Activated gamma-delta T cell treated with anti-CD3 and anti-CD28 coated beads, Interleukin-2, amount 50 U/mL, for 16 hours (primary cell): Measurements from ENCODE around the gene ZBTB24.
"Not testable (repeated sequence)": the region's sequence is repeated elsewhere in the genome, so short reads cannot be mapped to it uniquely, and the experiment has no call there.

Experiments used
- DNase-seq: peaks from one replicate; pipeline ENCODE4 v3.0.0-alpha.2; 2020; ENCODE audit warnings: low read depth

ZBTB24 gene

GRCh38 chr6:109482905-109483734, at the start of gene ZBTB24:
Gene ZBTB24 (minus strand): TSS chr6:109483219. CDS start chr6:109482026, 1,193 bp downstream.
- DNase-seq, result peak; percentile 80

GRCh38 chr6:109531446-109531845, 48.4 kb upstream of the ZBTB24 start:
- no peak for DNase-seq

- DNase-seq, result no peak
Observed at GRCh38 chr6:109527989-109528388, 45.0 kb upstream of the ZBTB24 start.

- DNase-seq, result peak; percentile 17
Observed at GRCh38 chr6:109526905-109527628, 44.0 kb upstream of the ZBTB24 start.

- no peak for DNase-seq
Observed at GRCh38 chr6:109524129-109524528, 41.1 kb upstream of the ZBTB24 start.

- DNase-seq, result no peak
Observed at GRCh38 chr6:109523478-109523877, 40.5 kb upstream of the ZBTB24 start.

GRCh38 chr6:109521080-109521479, 38.1 kb upstream of the ZBTB24 start:
- DNase-seq, result no peak

GRCh38 chr6:109519647-109520046, 36.6 kb upstream of the ZBTB24 start:
- DNase-seq, result not testable (repeated sequence)

GRCh38 chr6:109516929-109517328, 33.9 kb upstream of the ZBTB24 start:
- no peak for DNase-seq

- no peak for DNase-seq
Observed at GRCh38 chr6:109515781-109516409, 32.9 kb upstream of the ZBTB24 start.

- DNase-seq, result no peak
Observed at GRCh38 chr6:109514946-109515345, 31.9 kb upstream of the ZBTB24 start.

GRCh38 chr6:109513571-109514071, 30.6 kb upstream of the ZBTB24 start:
- no peak for DNase-seq

GRCh38 chr6:109512271-109512817, 29.3 kb upstream of the ZBTB24 start:
- DNase-seq, result no peak

GRCh38 chr6:109511832-109512231, 28.8 kb upstream of the ZBTB24 start:
- no peak for DNase-seq

GRCh38 chr6:109510358-109510757, 27.3 kb upstream of the ZBTB24 start:
- DNase-seq, result no peak

- DNase-seq, result no peak
Observed at GRCh38 chr6:109508166-109508860, 25.3 kb upstream of the ZBTB24 start.

GRCh38 chr6:109507490-109508072, 24.6 kb upstream of the ZBTB24 start:
- no peak for DNase-seq

GRCh38 chr6:109506841-109507240, 23.8 kb upstream of the ZBTB24 start:
- no peak for DNase-seq

GRCh38 chr6:109506314-109506713, 23.3 kb upstream of the ZBTB24 start:
- DNase-seq, result no peak

GRCh38 chr6:109503327-109504224, 20.6 kb upstream of the ZBTB24 start:
- DNase-seq, result no peak
